HG03045 (cell line): ENCODE data around the gene GRIN1.

Source experiments
- ATAC-seq: cut with Tn5 transposase; IDR thresholded peaks from one replicate; pipeline ENCODE4 v1.9.1; 2021; ENCODE audit warnings: mild to moderate bottlenecking, moderate library complexity; ENCODE audit not compliant: unreplicated experiment

The GRIN1 gene

GRCh38 chr9:137189297-137190295, 50.6 kb downstream of the GRIN1 start:
- ATAC-seq = no peak

- ATAC-seq = no peak
These were observed 51.4 kb downstream of the GRIN1 start for GRCh38 chr9:137190315-137190856.

- no peak for ATAC-seq
These were observed 52.3 kb downstream of the GRIN1 start for GRCh38 chr9:137191245-137191644.

GRCh38 chr9:137191691-137192447, 52.9 kb downstream of the GRIN1 start:
- ATAC-seq = no peak

GRCh38 chr9:137192448-137192780, 53.5 kb downstream of the GRIN1 start:
- ATAC-seq = no peak

GRCh38 chr9:137192859-137193258, 53.9 kb downstream of the GRIN1 start:
- ATAC-seq = no peak

- no peak for ATAC-seq
These were observed 54.8 kb downstream of the GRIN1 start for GRCh38 chr9:137193771-137194170.

GRCh38 chr9:137194388-137194787, 55.4 kb downstream of the GRIN1 start:
- ATAC-seq = no peak

- ATAC-seq = no peak
These were observed 56.0 kb downstream of the GRIN1 start for GRCh38 chr9:137194909-137195308.

GRCh38 chr9:137195525-137196220, 56.7 kb downstream of the GRIN1 start:
- no peak for ATAC-seq

GRCh38 chr9:137198051-137198901, 59.3 kb downstream of the GRIN1 start:
- ATAC-seq = no peak

GRCh38 chr9:137198902-137199283, 59.9 kb downstream of the GRIN1 start:
- ATAC-seq = no peak

GRCh38 chr9:137199411-137200121, 60.6 kb downstream of the GRIN1 start:
- ATAC-seq = no peak

- ATAC-seq = peak; percentile 83
These were observed 61.6 kb downstream of the GRIN1 start, which contains the start of gene TPRN for GRCh38 chr9:137200311-137201204. TPRN (minus strand) TSS chr9:137200741; CDS start chr9:137200711, 30 bp downstream.

GRCh38 chr9:137201205-137201868, 62.4 kb downstream of the GRIN1 start:
- ATAC-seq = no peak

GRCh38 chr9:137202966-137203365, 64.0 kb downstream of the GRIN1 start:
- no peak for ATAC-seq

GRCh38 chr9:137204731-137205125, 65.8 kb downstream of the GRIN1 start:
- ATAC-seq = no peak
